H1 (cell line): ENCODE results near the gene GATB. TPM values are rescaled to one million over a fixed set of nuclear protein-coding genes. Genes with fewer than 3 reads are reported as not detected.

Source experiments
- ATF3 ChIP-seq: IDR thresholded peaks from 2 replicates; pipeline ENCODE4 v1.6.1; 2011; ENCODE audit warnings: low read depth, mild to moderate bottlenecking, low read length; ENCODE audit not compliant: insufficient read depth
- CHD7 ChIP-seq: fragments of 300-600 bp; sonication (generic); IDR thresholded peaks from 2 replicates; pipeline ENCODE4 v1.7.1; 2012; ENCODE audit warnings: low read length, moderate library complexity, mild to moderate bottlenecking, inconsistent platforms; ENCODE audit not compliant: insufficient replicate concordance
- CREB1 ChIP-seq: IDR thresholded peaks from 2 replicates; pipeline ENCODE4 v1.6.1; 2012; ENCODE audit warnings: inconsistent platforms
- GABPA ChIP-seq: IDR thresholded peaks from 2 replicates; pipeline ENCODE4 v1.6.1; 2011; ENCODE audit warnings: mild to moderate bottlenecking, low read length, moderate library complexity, borderline replicate concordance; ENCODE audit not compliant: insufficient read depth
- HDAC6 ChIP-seq: IDR thresholded peaks from one replicate; pipeline ENCODE4 v1.7.1; 2012; ENCODE audit warnings: low read depth, mild to moderate bottlenecking, inconsistent platforms, low read length, moderate library complexity
- JUND ChIP-seq: IDR thresholded peaks from 2 replicates; pipeline ENCODE4 v1.6.1; 2011; ENCODE audit warnings: mild to moderate bottlenecking, improper control_type of control experiment, low read length
- KDM1A ChIP-seq: fragments of 200-600, 300-600 bp; sonication (generic); IDR thresholded peaks from 2 replicates; pipeline ENCODE4 v1.7.1; 2016; ENCODE audit warnings: mild to moderate bottlenecking, low read length, borderline replicate concordance
- SIX5 ChIP-seq: IDR thresholded peaks from 2 replicates; pipeline ENCODE4 v1.6.1; 2011; ENCODE audit warnings: mild to moderate bottlenecking, low read depth, low read length
- TBP ChIP-seq: IDR thresholded peaks from 2 replicates; pipeline ENCODE4 v1.6.1; 2011; ENCODE audit warnings: low read depth, low read length, improper control_type of control experiment
- ZNF274 ChIP-seq: IDR thresholded peaks from 2 replicates; pipeline ENCODE4 v1.7.0; 2012; ENCODE audit warnings: low read length, borderline replicate concordance; ENCODE audit errors: extremely low read depth
- polyA plus RNA-seq, 7 experiments: library from polyadenylated mRNA; depleted of rRNA in 3 of 7; stranded (reverse) in 5 of 7; unstranded in 2 of 7; fragments of >200 nt in 5 of 7; fragments of 200-250 nt in 2 of 7; gene quantifications; 1 replicate in 5 of 7; 2 replicates in 1 of 7; 4 replicates in 1 of 7; pipeline versions ENCODE4 v1.2.1 to v1.2.3, GENCODE V29; 2011 to 2013; ENCODE audit warnings: missing spikeins in 2 of 7, mixed read lengths in 2 of 7
- total RNA-seq: library from RNA; stranded (reverse); fragmentation: NEBNext Ultra II Directional; extraction: Animal tissue kit (Norgen Biotek cat#: 25700); gene quantifications from 2 replicates; pipeline ENCODE4 v1.2.1, GENCODE V29; 2021

The GATB gene
- total and polyA plus RNA-seq, 2 of the 8 experiments (the other 6 are each of a cell fraction or from before 2014, with no cell fraction given): 15.3 to 18.0 TPM

GRCh38 chr4:151653548-151653918 lies 107.3 kb downstream of the GATB start (continued):
- TF ChIP-seq CHD7: no peak
- no peak for TF ChIP-seq HDAC6
- TF ChIP-seq ATF3: no peak
- TF ChIP-seq KDM1A: no peak
- TF ChIP-seq CREB1: no peak
- TF ChIP-seq SIX5: no peak
- no peak for TF ChIP-seq ZNF274
- no peak for TF ChIP-seq GABPA
- TF ChIP-seq TBP: no peak
- TF ChIP-seq JUND: no peak
